C4-2B (cell line): ENCODE results near the gene TPK1.

Source experiments
- CTCF ChIP-seq: fragments of 450-650 bp; conservative IDR thresholded peaks from 2 replicates; pipeline ENCODE4 v1.5.1; 2017; ENCODE audit warnings: mild to moderate bottlenecking
- ZFX ChIP-seq: fragments of 450-650 bp; IDR thresholded peaks from 2 replicates; pipeline ENCODE4 v1.6.1; 2017

GRCh38 chr7:144786079-144786478, 49.8 kb downstream of the TPK1 start:
- TF ChIP-seq CTCF (no peak), ZFX (no peak)
